HepG2 (cell line): ENCODE measurements around the gene MGARP. TPM values are rescaled to one million over a fixed set of nuclear protein-coding genes. Genes with fewer than 3 reads are reported as not detected.

Source experiments
- ATAC-seq: fragments of 200-7000 bp; cut with Tn5 transposase; 3 replicates; pipeline ENCODE4 v1.9.1; 2020; ENCODE audit warnings: mild to moderate bottlenecking, moderate library complexity
- BruUV-seq: library from RNA; stranded (reverse); fragments of 400-500 nt; replicated peaks from 2 replicates; lab custom pipeline; 2021; lab: Mats Ljungman, UMichigan
- CTCF ChIA-PET: fragments of 300-600 bp; formaldehyde crosslinking; extraction: SDS; loops from one replicate; lab custom pipeline; 2021; ENCODE audit warnings: low total read pairs, inconsistent platforms, low intra/inter-chr PET ratio; lab: Yijun Ruan, JAX
- POLR2A ChIA-PET: fragments of 350-600 bp; sonication (Branson Sonifier 250); formaldehyde crosslinking; loops from one replicate; lab custom pipeline; 2020; ENCODE audit warnings: antibody characterized with exemption, inconsistent platforms; lab: Yijun Ruan, JAX
- DNase-seq: peaks from one replicate; pipeline ENCODE4 v3.0.0-alpha.2; 2015; ENCODE audit warnings: low spot score
- FAIRE-seq: peaks from 3 replicates; lab custom pipeline; 2011; peaks lifted over from hg19 to GRCh38; lab: Jason Lieb, UNC
- H2AFZ ChIP-seq: one replicate; pipeline ENCODE4 v1.6.1; 2011; ENCODE audit warnings: low read length, inconsistent platforms
- H3K27ac ChIP-seq: fragments of 300-600 bp; 3 replicates; pipeline ENCODE4 v1.8.0; 2011; ENCODE audit warnings: mixed run types, mild to moderate bottlenecking, mixed read lengths, low read length, inconsistent platforms; ENCODE audit not compliant: insufficient read depth; ENCODE audit errors: extremely low read length
- H3K27me3 ChIP-seq, 2 experiments: fragments of 200-600 bp in 1 of 2; 2 replicates in 1 of 2; 3 replicates in 1 of 2; pipeline versions ENCODE4 v1.6.0 to v1.8.0; 2011; ENCODE audit warnings: low read length in 2 of 2, mild to moderate bottlenecking in 2 of 2, moderate library complexity in 2 of 2, inconsistent platforms in 1 of 2; ENCODE audit not compliant: insufficient read depth in 2 of 2, control insufficient read depth in 1 of 2
- H3K36me3 ChIP-seq, 2 experiments: fragments of 200-600 bp in 1 of 2; replicated peaks in 1 of 2; 2 replicates in 1 of 2; 3 replicates in 1 of 2; pipeline versions ENCODE4 v1.5.1 to v1.8.0; 2011; ENCODE audit warnings: low read length in 2 of 2, inconsistent platforms in 1 of 2; ENCODE audit not compliant: insufficient read depth in 2 of 2, control insufficient read depth in 1 of 2
- H3K4me1 ChIP-seq: 2 replicates; pipeline ENCODE4 v1.5.1; 2012; ENCODE audit warnings: low read length, inconsistent platforms; ENCODE audit not compliant: insufficient read depth
- H3K4me2 ChIP-seq: 2 replicates; pipeline ENCODE4 v1.6.0; 2011; ENCODE audit warnings: low read depth, low read length, inconsistent platforms
- H3K4me3 ChIP-seq, 3 experiments: fragments of 200-600 bp in 1 of 3; sonication (generic), shearing (Covaris generic) in 1 of 3; replicated peaks in 1 of 3; 2 replicates each; pipeline ENCODE4 v1.5.1; 2011 to 2016; ENCODE audit warnings: low read length in 3 of 3, inconsistent platforms in 2 of 3, low read depth in 2 of 3, mild to moderate bottlenecking in 2 of 3, control low read depth in 1 of 3, mixed read lengths in 1 of 3; ENCODE audit not compliant: insufficient read depth in 1 of 3
- H3K79me2 ChIP-seq: one replicate; pipeline ENCODE4 v1.6.1; 2011; ENCODE audit warnings: low read length, inconsistent platforms; ENCODE audit not compliant: insufficient read depth
- H3K9ac ChIP-seq: 2 replicates; pipeline ENCODE4 v1.6.0; 2011; ENCODE audit warnings: mild to moderate bottlenecking, low read depth, low read length, inconsistent platforms; ENCODE audit not compliant: insufficient read depth
- H3K9me3 ChIP-seq: 2 replicates; pipeline ENCODE4 v1.5.1; 2012; ENCODE audit warnings: mild to moderate bottlenecking, low read length
- H4K20me1 ChIP-seq: 2 replicates; pipeline ENCODE4 v1.6.0; 2011; ENCODE audit warnings: inconsistent platforms, mild to moderate bottlenecking, low read length, moderate library complexity; ENCODE audit not compliant: insufficient read depth
- BCL6 ChIP-seq: IDR thresholded peaks from 2 replicates; pipeline ENCODE4 v1.6.1; 2016; ENCODE audit warnings: missing genetic modification reagents, missing compliant biosample characterization
- KDM5B ChIP-seq: sonication (generic); formaldehyde crosslinking; IDR thresholded peaks from 2 replicates; pipeline ENCODE4 v1.4.0; 2020; ENCODE audit warnings: missing genetic modification reagents, mild to moderate bottlenecking, borderline replicate concordance
- KLF13 ChIP-seq: sonication (generic); formaldehyde crosslinking; IDR thresholded peaks from 2 replicates; pipeline ENCODE4 v1.4.0; 2020; ENCODE audit warnings: mild to moderate bottlenecking, missing genetic modification reagents
- MTF2 ChIP-seq: sonication (generic); formaldehyde crosslinking; IDR thresholded peaks from 2 replicates; pipeline ENCODE4 v1.5.0; 2020; ENCODE audit warnings: missing genetic modification reagents, borderline replicate concordance
- SRSF9 ChIP-seq: fragments of 200-400 bp; formaldehyde crosslinking; IDR thresholded peaks from 2 replicates; pipeline ENCODE4 v1.6.1; 2018; ENCODE audit warnings: borderline replicate concordance, mild to moderate bottlenecking, low read depth, low read length; ENCODE audit not compliant: insufficient read depth, poor library complexity, severe bottlenecking
- ZNF343 ChIP-seq: sonication (generic); formaldehyde crosslinking; IDR thresholded peaks from 2 replicates; pipeline ENCODE4 v1.4.0; 2020; ENCODE audit warnings: mild to moderate bottlenecking, missing genetic modification reagents
- WGBS: methylation state at CpG from one replicate; pipeline ENCODE4 v1.1.6; 2017; ENCODE audit warnings: low lambda C conversion rate; 5-methylcytosine and 5-hydroxymethylcytosine counted together
- in situ Hi-C: cut with HindIII; loops from 2 replicates; pipeline ENCODE4 v1.10.0; 2017; ENCODE audit warnings: low pct_unique_long_range_greater_than_20kb; ENCODE audit not compliant: extremely low pct_ligation_motif_present
- intact Hi-C: fragments of 100-400 bp; cut with micrococcal nuclease; formaldehyde crosslinking; loops from one replicate; pipeline ENCODE4 v1.10.0; 2022; ENCODE audit not compliant: unreplicated experiment
- polyA plus RNA-seq, 8 experiments: library from polyadenylated mRNA; depleted of rRNA in 3 of 8; stranded (reverse) in 7 of 8; unstranded in 1 of 8; fragments of >200 nt; fragmentation: Illumina TruSeq in 4 of 8; extraction: Trizol in 4 of 8; gene quantifications; 2 replicates each; pipeline versions ENCODE4 v1.2.1 to v1.2.3, GENCODE V29; 2011 to 2016; ENCODE audit warnings: low read depth in 4 of 8, missing spikeins in 1 of 8, mixed read lengths in 1 of 8; ENCODE audit not compliant: insufficient read depth in 1 of 8
- total RNA-seq, 5 experiments: library from RNA; depleted of rRNA; stranded (reverse); fragments of >200 nt; fragmentation: Illumina TruSeq; extraction: Trizol; gene quantifications; 2 replicates each; pipeline ENCODE4 v1.2.3, GENCODE V29; 2016; ENCODE audit warnings: low read depth in 1 of 5
- TF ChIP-seq, protein P1 (sequence below): sonication (generic); formaldehyde crosslinking; IDR thresholded peaks from 2 replicates; pipeline ENCODE4 v1.9.0; 2021; ENCODE audit warnings: missing genetic modification reagents, mild to moderate bottlenecking, borderline replicate concordance
- TF ChIP-seq, protein P2 (sequence below): sonication (generic); formaldehyde crosslinking; IDR thresholded peaks from 2 replicates; pipeline ENCODE4 v1.4.0; 2020; ENCODE audit warnings: missing genetic modification reagents, mild to moderate bottlenecking, borderline replicate concordance
- TF ChIP-seq, protein P3 (sequence below): sonication (generic); formaldehyde crosslinking; IDR thresholded peaks from 2 replicates; pipeline ENCODE4 v1.8.0; 2022; ENCODE audit warnings: missing genetic modification reagents, mild to moderate bottlenecking, borderline replicate concordance
- TF ChIP-seq, protein P4 (sequence below), 2 experiments: sonication (generic) in 1 of 2; formaldehyde crosslinking in 1 of 2; IDR thresholded peaks; 2 replicates each; pipeline versions ENCODE4 v1.6.1 to v1.9.0; 2014 to 2022; ENCODE audit warnings: antibody characterized with exemption in 1 of 2, borderline replicate concordance in 1 of 2, inconsistent platforms in 1 of 2, low read depth in 1 of 2, missing genetic modification reagents in 1 of 2
- TF ChIP-seq, protein P5 (sequence below): sonication (generic); formaldehyde crosslinking; IDR thresholded peaks from 2 replicates; pipeline ENCODE4 v1.4.0; 2020; ENCODE audit warnings: mild to moderate bottlenecking, missing genetic modification reagents

Gene MGARP
- total and polyA plus RNA-seq, 2 of the 13 experiments (the other 11 are each of a cell fraction or from before 2014, with no cell fraction given) = 0.11 to 0.13 TPM

DNA sequence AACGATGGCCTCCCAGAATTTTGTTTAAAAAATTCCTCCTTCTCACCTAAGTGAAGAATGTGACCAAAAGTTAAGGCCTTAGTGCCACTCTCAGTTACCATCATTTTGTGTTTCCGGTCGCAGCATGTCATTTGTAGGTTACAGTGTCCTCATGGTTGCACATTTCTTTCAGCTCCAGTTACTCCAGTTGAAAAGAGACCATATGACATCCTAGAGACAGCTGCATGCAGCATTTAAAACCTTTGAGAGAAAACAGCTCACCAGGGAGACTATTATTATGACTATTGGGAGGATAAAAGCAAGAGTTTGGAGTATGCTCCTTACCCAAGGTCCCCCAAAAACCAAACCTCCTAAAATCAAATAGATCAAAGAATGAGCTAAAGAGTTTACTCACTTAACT, 45.8 kb downstream of the MGARP start (continued):
- TF ChIP-seq KDM5B (CRISPR knock-in tag) (no peak), ZNF343 (CRISPR knock-in tag) (no peak), SRSF9 (no peak)
- TF ChIP-seq, protein P1, sequence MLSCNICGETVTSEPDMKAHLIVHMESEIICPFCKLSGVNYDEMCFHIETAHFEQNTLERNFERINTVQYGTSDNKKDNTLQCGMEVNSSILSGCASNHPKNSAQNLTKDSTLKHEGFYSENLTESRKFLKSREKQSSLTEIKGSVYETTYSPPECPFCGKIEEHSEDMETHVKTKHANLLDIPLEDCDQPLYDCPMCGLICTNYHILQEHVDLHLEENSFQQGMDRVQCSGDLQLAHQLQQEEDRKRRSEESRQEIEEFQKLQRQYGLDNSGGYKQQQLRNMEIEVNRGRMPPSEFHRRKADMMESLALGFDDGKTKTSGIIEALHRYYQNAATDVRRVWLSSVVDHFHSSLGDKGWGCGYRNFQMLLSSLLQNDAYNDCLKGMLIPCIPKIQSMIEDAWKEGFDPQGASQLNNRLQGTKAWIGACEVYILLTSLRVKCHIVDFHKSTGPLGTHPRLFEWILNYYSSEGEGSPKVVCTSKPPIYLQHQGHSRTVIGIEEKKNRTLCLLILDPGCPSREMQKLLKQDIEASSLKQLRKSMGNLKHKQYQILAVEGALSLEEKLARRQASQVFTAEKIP = no peak
- TF ChIP-seq, protein P2, sequence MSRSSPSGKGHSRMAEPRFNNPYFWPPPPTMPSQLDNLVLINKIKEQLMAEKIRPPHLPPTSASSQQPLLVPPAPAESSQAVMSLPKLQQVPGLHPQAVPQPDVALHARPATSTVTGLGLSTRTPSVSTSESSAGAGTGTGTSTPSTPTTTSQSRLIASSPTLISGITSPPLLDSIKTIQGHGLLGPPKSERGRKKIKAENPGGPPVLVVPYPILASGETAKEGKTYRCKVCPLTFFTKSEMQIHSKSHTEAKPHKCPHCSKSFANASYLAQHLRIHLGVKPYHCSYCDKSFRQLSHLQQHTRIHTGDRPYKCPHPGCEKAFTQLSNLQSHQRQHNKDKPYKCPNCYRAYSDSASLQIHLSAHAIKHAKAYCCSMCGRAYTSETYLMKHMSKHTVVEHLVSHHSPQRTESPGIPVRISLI (CRISPR knock-in tag) = no peak
- TF ChIP-seq, all 625 proteins: peak for 0

DNA sequence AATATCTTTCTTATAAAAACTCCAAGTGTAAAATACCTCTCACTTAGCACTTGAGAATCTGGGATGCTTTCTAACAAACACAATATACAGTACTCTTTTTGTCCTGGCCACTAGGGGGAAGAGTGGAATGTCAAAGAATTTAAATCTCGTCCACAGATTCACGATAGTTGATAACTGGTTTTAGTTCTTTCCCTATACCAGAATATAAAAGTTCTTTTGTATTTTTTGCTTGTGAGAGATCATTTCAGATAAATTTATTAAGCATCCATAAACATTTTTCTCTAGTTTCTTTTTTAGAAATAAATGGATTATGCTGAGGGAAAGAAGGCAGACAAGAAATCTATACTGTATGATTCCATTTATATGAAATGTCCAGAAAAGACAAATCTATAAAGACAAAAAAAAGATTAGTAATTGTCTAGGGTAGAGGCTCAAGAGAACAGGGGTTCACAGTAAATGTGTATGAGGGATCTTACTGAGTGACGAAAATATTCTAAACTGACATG, 50.4 kb downstream of the MGARP start:
- H2AFZ ChIP-seq = no peak overlapping the region
- H3K4me2 ChIP-seq = no peak overlapping the region
- no peak for TF ChIP-seq KLF13 (CRISPR knock-in tag)
- TF ChIP-seq, protein P3, sequence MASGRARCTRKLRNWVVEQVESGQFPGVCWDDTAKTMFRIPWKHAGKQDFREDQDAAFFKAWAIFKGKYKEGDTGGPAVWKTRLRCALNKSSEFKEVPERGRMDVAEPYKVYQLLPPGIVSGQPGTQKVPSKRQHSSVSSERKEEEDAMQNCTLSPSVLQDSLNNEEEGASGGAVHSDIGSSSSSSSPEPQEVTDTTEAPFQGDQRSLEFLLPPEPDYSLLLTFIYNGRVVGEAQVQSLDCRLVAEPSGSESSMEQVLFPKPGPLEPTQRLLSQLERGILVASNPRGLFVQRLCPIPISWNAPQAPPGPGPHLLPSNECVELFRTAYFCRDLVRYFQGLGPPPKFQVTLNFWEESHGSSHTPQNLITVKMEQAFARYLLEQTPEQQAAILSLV = no peak
- TF ChIP-seq BCL6 (CRISPR knock-in tag) = 0 out of 2 replicates have a peak, but pooled peaks have one; percentile 29
- TF ChIP-seq, protein P4, sequence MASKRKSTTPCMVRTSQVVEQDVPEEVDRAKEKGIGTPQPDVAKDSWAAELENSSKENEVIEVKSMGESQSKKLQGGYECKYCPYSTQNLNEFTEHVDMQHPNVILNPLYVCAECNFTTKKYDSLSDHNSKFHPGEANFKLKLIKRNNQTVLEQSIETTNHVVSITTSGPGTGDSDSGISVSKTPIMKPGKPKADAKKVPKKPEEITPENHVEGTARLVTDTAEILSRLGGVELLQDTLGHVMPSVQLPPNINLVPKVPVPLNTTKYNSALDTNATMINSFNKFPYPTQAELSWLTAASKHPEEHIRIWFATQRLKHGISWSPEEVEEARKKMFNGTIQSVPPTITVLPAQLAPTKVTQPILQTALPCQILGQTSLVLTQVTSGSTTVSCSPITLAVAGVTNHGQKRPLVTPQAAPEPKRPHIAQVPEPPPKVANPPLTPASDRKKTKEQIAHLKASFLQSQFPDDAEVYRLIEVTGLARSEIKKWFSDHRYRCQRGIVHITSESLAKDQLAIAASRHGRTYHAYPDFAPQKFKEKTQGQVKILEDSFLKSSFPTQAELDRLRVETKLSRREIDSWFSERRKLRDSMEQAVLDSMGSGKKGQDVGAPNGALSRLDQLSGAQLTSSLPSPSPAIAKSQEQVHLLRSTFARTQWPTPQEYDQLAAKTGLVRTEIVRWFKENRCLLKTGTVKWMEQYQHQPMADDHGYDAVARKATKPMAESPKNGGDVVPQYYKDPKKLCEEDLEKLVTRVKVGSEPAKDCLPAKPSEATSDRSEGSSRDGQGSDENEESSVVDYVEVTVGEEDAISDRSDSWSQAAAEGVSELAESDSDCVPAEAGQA (IDR thresholded peaks at IDR 0.05; ENCODE audit: low read depth) = no peak
- TF ChIP-seq, protein P4 (CRISPR knock-in tag; IDR thresholded peaks at IDR 0.05; ENCODE audit: borderline replicate concordance) = no peak
- TF ChIP-seq, protein P5, sequence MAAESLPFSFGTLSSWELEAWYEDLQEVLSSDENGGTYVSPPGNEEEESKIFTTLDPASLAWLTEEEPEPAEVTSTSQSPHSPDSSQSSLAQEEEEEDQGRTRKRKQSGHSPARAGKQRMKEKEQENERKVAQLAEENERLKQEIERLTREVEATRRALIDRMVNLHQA = no peak
- TF ChIP-seq MTF2 (CRISPR knock-in tag) = no peak

More for the DNA sequence above, 50.4 kb downstream of the MGARP start:
- ATAC-seq (peak; percentile 76), FAIRE-seq (peak; percentile 48), DNase-seq (peak; percentile 50)
- no peaks in the 10 kb centered on the region for H3K36me3 ChIP-seq
- no TSS peak for BruUV-seq
- intact Hi-C loops (loop anchor here (1.0 to 5.0 kb wide), 4 partner anchors 52 to 197 kb away; partner anchors contain the start of gene ELF2), in situ Hi-C loops (loop anchor here (5.0 kb wide), 1 partner anchor 68 kb away; no protein-coding TSS in a partner anchor)
- no peaks in the 10 kb centered on the region for H4K20me1 ChIP-seq
- H3K27ac ChIP-seq = no peak overlapping the region
- CTCF ChIA-PET = interaction anchor here (1.2 to 1.9 kb wide), 2 partner anchors 65 to 67 kb away, joined by 5 to 6 read pairs; no protein-coding TSS in a partner anchor
- H3K9ac ChIP-seq = no peak overlapping the region
- no peaks in the 10 kb centered on the region for H3K27me3 ChIP-seq
- H3K4me3 ChIP-seq = no peak overlapping the region
- POLR2A ChIA-PET = no interaction called here
- no peaks in the 10 kb centered on the region for H3K79me2 ChIP-seq
- peaks cover 14% of the 10 kb centered on the region for H3K4me1 ChIP-seq
- H3K9me3 ChIP-seq = no peaks in the 10 kb centered on the region
- 30% methylated on average over 3 of the region's 3 CpGs for WGBS
